GM12878 (cell line): ENCODE data around the gene ANKRD13D. TPM values are rescaled to one million over a fixed set of nuclear protein-coding genes. Genes with fewer than 3 reads are reported as not detected.

ENCODE experiments used
- ATAC-seq: fragments of 200-7000 bp; cut with Tn5 transposase; 3 replicates; pipeline ENCODE4 v1.9.1; 2020; ENCODE audit warnings: mild to moderate bottlenecking, moderate library complexity
- BruUV-seq: library from RNA; stranded (reverse); fragments of 400-500 nt; replicated peaks from 2 replicates; lab custom pipeline; 2021; lab: Mats Ljungman, UMichigan
- CTCF ChIA-PET: fragments of 300-600 bp; sonication (Branson Sonifier 250); formaldehyde crosslinking; extraction: SDS; loops from one replicate; lab custom pipeline; 2021; ENCODE audit warnings: inconsistent platforms; lab: Yijun Ruan, JAX
- POLR2A ChIA-PET: fragments of 350-600 bp; formaldehyde crosslinking; extraction: SDS; loops from one replicate; lab custom pipeline; 2021; ENCODE audit warnings: inconsistent platforms; lab: Charles Lee
- RAD21 ChIA-PET: fragments of 300-600 bp; sonication (Branson Sonifier 250); formaldehyde crosslinking; loops from one replicate; lab custom pipeline; 2023; ENCODE audit warnings: antibody characterized with exemption; ENCODE audit not compliant: unreplicated experiment; lab: Charles Lee
- SMC1A ChIA-PET: fragments of 300-600 bp; sonication (Branson Sonifier 250); formaldehyde crosslinking; loops from one replicate; lab custom pipeline; 2023; ENCODE audit not compliant: unreplicated experiment, uncharacterized antibody; lab: Charles Lee
- DNase-seq: peaks from one replicate; pipeline ENCODE4 v3.0.0-alpha.2; 2011; ENCODE audit warnings: low read depth, low spot score
- FAIRE-seq: peaks from 3 replicates; lab custom pipeline; 2011; peaks lifted over from hg19 to GRCh38; lab: Jason Lieb, UNC
- H2AFZ ChIP-seq: 2 replicates; pipeline ENCODE4 v1.6.0; 2011; ENCODE audit warnings: low read depth, low read length, control low read depth; ENCODE audit not compliant: control insufficient read depth
- H3K27ac ChIP-seq: 2 replicates; pipeline ENCODE4 v1.5.1; 2011; ENCODE audit warnings: control low read depth; ENCODE audit not compliant: control insufficient read depth, insufficient read depth
- H3K27me3 ChIP-seq, 2 experiments: replicated peaks in 1 of 2; 2 replicates each; pipeline versions ENCODE4 v1.6.0 to v1.6.1; 2011; ENCODE audit warnings: low read length in 1 of 2; ENCODE audit not compliant: control insufficient read depth in 2 of 2, insufficient read depth in 2 of 2
- H3K36me3 ChIP-seq, 2 experiments: 2 replicates each; pipeline ENCODE4 v1.5.1; 2011; ENCODE audit warnings: low read length in 1 of 2; ENCODE audit not compliant: control insufficient read depth in 2 of 2, insufficient read depth in 2 of 2
- H3K4me1 ChIP-seq: 2 replicates; pipeline ENCODE4 v1.6.1; 2011; ENCODE audit warnings: mild to moderate bottlenecking, low read length, moderate library complexity, mixed read lengths; ENCODE audit not compliant: control insufficient read depth, insufficient read depth
- H3K4me2 ChIP-seq: 2 replicates; pipeline ENCODE4 v1.6.0; 2011; ENCODE audit warnings: control low read depth; ENCODE audit not compliant: control insufficient read depth, insufficient read depth
- H3K4me3 ChIP-seq: fragments of 200-600 bp; sonication (generic); 2 replicates; pipeline ENCODE4 v1.5.1; 2016
- H3K79me2 ChIP-seq: 2 replicates; pipeline ENCODE4 v1.6.0; 2011; ENCODE audit warnings: low read length; ENCODE audit not compliant: control insufficient read depth, insufficient read depth
- H3K9ac ChIP-seq: 2 replicates; pipeline ENCODE4 v1.8.0; 2011; ENCODE audit warnings: low read length, control low read depth, mixed read lengths; ENCODE audit not compliant: control insufficient read depth, insufficient read depth
- H3K9me3 ChIP-seq: replicated peaks from 3 replicates; pipeline ENCODE4 v1.5.1; 2011; ENCODE audit warnings: mild to moderate bottlenecking, low read length; ENCODE audit not compliant: control insufficient read depth, insufficient read depth
- H4K20me1 ChIP-seq: 2 replicates; pipeline ENCODE4 v1.6.0; 2011; ENCODE audit not compliant: control insufficient read depth, insufficient read depth
- ASH2L ChIP-seq: fragments of 300-600, 200-600 bp; sonication (generic); IDR thresholded peaks from 2 replicates; pipeline ENCODE4 v1.6.1; 2017; ENCODE audit warnings: low read depth, mild to moderate bottlenecking, borderline replicate concordance
- BHLHE40 ChIP-seq, 2 experiments: fragments of 450-650 bp in 1 of 2; IDR thresholded peaks; 2 replicates each; pipeline ENCODE4 v1.6.1; 2011 to 2017; ENCODE audit warnings: low read depth in 2 of 2, borderline replicate concordance in 1 of 2, improper control_type of control experiment in 1 of 2, low read length in 1 of 2, mild to moderate bottlenecking in 1 of 2
- IRF4 ChIP-seq: IDR thresholded peaks from 2 replicates; pipeline ENCODE4 v1.6.1; 2011; ENCODE audit warnings: low read depth, low read length
- KDM1A ChIP-seq: fragments of 200-600 bp; sonication (generic); IDR thresholded peaks from 2 replicates; pipeline ENCODE4 v1.6.1; 2016; ENCODE audit warnings: borderline replicate concordance
- MEF2A ChIP-seq: IDR thresholded peaks from 2 replicates; pipeline ENCODE4 v1.6.1; 2011; ENCODE audit warnings: low read depth, mild to moderate bottlenecking, low read length, moderate library complexity; ENCODE audit not compliant: insufficient read depth
- MTA3 ChIP-seq: IDR thresholded peaks from 2 replicates; pipeline ENCODE4 v1.6.1; 2012; ENCODE audit warnings: low read length, inconsistent platforms, borderline replicate concordance
- NFYB ChIP-seq: IDR thresholded peaks from 2 replicates; pipeline ENCODE4 v1.6.1; 2011; ENCODE audit warnings: low read depth, mild to moderate bottlenecking, low read length, improper control_type of control experiment, moderate library complexity; ENCODE audit not compliant: insufficient read depth
- POLR2AphosphoS2 ChIP-seq: IDR thresholded peaks from 2 replicates; pipeline ENCODE4 v1.6.1; 2011; ENCODE audit warnings: low read depth, mild to moderate bottlenecking, low read length, improper control_type of control experiment, moderate library complexity
- SREBF1 ChIP-seq: IDR thresholded peaks from 2 replicates; pipeline ENCODE4 v1.6.1; 2012; ENCODE audit warnings: mild to moderate bottlenecking, low read length
- SUZ12 ChIP-seq: fragments of 200-600 bp; sonication (generic); IDR thresholded peaks from one replicate; pipeline ENCODE4 v1.6.1; 2018; ENCODE audit warnings: antibody characterized with exemption, mild to moderate bottlenecking; ENCODE audit not compliant: unreplicated experiment
- TBL1XR1 ChIP-seq: IDR thresholded peaks from 2 replicates; pipeline ENCODE4 v1.6.1; 2012; ENCODE audit warnings: low read depth, low read length, improper control_type of control experiment
- TCF7 ChIP-seq: IDR thresholded peaks from 2 replicates; pipeline ENCODE4 v1.6.1; 2014; ENCODE audit warnings: antibody characterized with exemption, borderline replicate concordance
- ZNF24 ChIP-seq: fragments of 450-650 bp; IDR thresholded peaks from 2 replicates; pipeline ENCODE4 v1.6.1; 2017; ENCODE audit warnings: antibody characterized with exemption, mild to moderate bottlenecking
- WGBS: methylation state at CpG from one replicate; pipeline ENCODE4 v1.1.6; 2016; ENCODE audit warnings: low lambda C conversion rate; ENCODE audit not compliant: insufficient replicate concordance, insufficient coverage; ENCODE audit errors: missing lambda C conversion rate; 5-methylcytosine and 5-hydroxymethylcytosine counted together
- in situ Hi-C: fragments of 300-500 bp; cut with MboI; formaldehyde crosslinking; loops from 9 replicates; pipeline ENCODE4 v1.14.3; 2018; ENCODE audit warnings: mixed read lengths
- intact Hi-C: fragments of 100-400 bp; cut with micrococcal nuclease; formaldehyde crosslinking; loops from one replicate; pipeline ENCODE4 v1.14.2; 2022; ENCODE audit not compliant: unreplicated experiment
- polyA plus RNA-seq, 11 experiments: library from polyadenylated mRNA; depleted of rRNA in 4 of 11; unstranded in 6 of 11; stranded (reverse) in 5 of 11; fragments of >200 nt; fragmentation: Nextera tagmentation in 4 of 11; fragmentation: Illumina TruSeq in 1 of 11; extraction: Ambion mirVana in 4 of 11; extraction: Trizol in 1 of 11; gene quantifications; 1 replicate in 1 of 11; 2 replicates in 10 of 11; pipeline versions ENCODE4 v1.2.1 to v1.2.3, GENCODE V29; 2011 to 2016; ENCODE audit warnings: inconsistent platforms in 2 of 11, missing spikeins in 2 of 11, low read depth in 1 of 11
- total RNA-seq, 4 experiments: library from RNA; depleted of rRNA in 3 of 4; stranded (reverse); fragments of >200 nt in 3 of 4; fragmentation: Illumina TruSeq in 1 of 4; extraction: Trizol in 1 of 4; gene quantifications; 2 replicates each; pipeline versions ENCODE4 v1.2.1 to v1.2.3, GENCODE V29; 2013 to 2021
- TF ChIP-seq, protein P1 (sequence below): fragments of 450-650 bp; IDR thresholded peaks from 2 replicates; pipeline ENCODE4 v1.6.1; 2016; ENCODE audit warnings: mild to moderate bottlenecking
- TF ChIP-seq, protein P2 (sequence below): fragments of 150-350 bp; IDR thresholded peaks from 2 replicates; pipeline ENCODE4 v1.6.1; 2014; ENCODE audit warnings: mild to moderate bottlenecking, low read depth, low read length
- TF ChIP-seq, protein P3 (sequence below): IDR thresholded peaks from 2 replicates; pipeline ENCODE4 v1.6.1; 2011; ENCODE audit warnings: low read depth, low read length, improper control_type of control experiment, borderline replicate concordance

ANKRD13D gene
- total and polyA plus RNA-seq, 10 of the 15 experiments (the other 5 are each of a cell fraction or from before 2014, with no cell fraction given) = 2.0 to 56.2 (median 21.4) TPM

DNA sequence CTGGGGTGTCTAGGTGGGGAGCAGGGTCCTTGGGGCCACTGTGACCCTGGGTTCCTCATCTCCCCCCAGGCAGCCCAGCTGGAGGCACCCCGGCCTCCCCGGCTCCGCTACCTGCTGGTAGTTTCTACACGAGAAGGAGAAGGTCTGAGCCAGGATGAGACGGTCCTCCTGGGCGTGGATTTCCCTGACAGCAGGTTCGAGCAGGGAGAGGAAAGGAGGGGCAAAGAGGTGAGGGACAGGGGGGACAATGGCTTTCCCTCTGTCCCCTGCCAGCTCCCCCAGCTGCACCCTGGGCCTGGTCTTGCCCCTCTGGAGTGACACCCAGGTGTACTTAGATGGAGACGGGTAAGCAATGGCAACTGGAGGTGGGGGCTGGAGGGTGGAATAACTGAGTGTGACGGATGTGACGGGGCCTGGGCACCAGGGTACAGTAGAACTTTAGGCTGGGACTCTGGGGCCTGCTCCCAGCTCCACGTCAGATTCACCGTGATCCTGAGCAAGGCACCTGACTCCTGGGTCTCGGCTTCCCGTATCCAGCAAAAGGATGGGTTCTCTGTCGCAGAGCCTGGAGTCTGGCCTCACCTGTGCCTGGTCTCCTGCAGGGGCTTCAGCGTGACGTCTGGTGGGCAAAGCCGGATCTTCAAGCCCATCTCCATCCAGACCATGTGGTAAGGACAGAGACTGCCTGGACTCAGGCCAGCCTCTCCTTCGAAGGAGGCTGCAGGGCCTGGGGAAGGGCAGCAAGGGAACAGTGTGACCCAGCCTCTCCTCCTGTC is 17.9 kb downstream of the ANKRD13D start:
- Histone ChIP-seq H3K27ac (no peak overlapping the region), H4K20me1 (no peaks in the 10 kb centered on the region), H3K36me3 (peaks cover 0 to 2% of the 10 kb centered on the region in 2 experiments; a peak in 2 of 4 replicates), H3K4me1 (no peaks in the 10 kb centered on the region), H3K79me2 (no peaks in the 10 kb centered on the region), H3K9ac (no peak overlapping the region), H3K9me3 (no peaks in the 10 kb centered on the region), H3K4me3 (no peak overlapping the region), H2AFZ (no peak overlapping the region), H3K4me2 (no peak overlapping the region), H3K27me3 (no peaks in the 10 kb centered on the region)
- in situ Hi-C loops = no loop called here
- SMC1A ChIA-PET = no interaction called here
- RAD21 ChIA-PET = interaction anchor here (0.6 kb wide), 1 partner anchor 94 kb away, joined by 4 read pairs; no protein-coding TSS in a partner anchor
- FAIRE-seq (no peak), ATAC-seq (no peak), DNase-seq (no peak)
- intact Hi-C loops = no loop called here
- WGBS = 81% methylated on average over 19 of the region's 19 CpGs
- no TSS peak for BruUV-seq
- CTCF ChIA-PET = interaction anchor here (1.3 kb wide), 1 partner anchor 10 kb away, joined by 4 read pairs; no protein-coding TSS in a partner anchor
- POLR2A ChIA-PET = no interaction called here
- TF ChIP-seq, protein P1, sequence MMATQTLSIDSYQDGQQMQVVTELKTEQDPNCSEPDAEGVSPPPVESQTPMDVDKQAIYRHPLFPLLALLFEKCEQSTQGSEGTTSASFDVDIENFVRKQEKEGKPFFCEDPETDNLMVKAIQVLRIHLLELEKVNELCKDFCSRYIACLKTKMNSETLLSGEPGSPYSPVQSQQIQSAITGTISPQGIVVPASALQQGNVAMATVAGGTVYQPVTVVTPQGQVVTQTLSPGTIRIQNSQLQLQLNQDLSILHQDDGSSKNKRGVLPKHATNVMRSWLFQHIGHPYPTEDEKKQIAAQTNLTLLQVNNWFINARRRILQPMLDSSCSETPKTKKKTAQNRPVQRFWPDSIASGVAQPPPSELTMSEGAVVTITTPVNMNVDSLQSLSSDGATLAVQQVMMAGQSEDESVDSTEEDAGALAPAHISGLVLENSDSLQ = no peak
- TF ChIP-seq NFYB = no peak
- no peak for TF ChIP-seq MEF2A
- TF ChIP-seq, protein P2, sequence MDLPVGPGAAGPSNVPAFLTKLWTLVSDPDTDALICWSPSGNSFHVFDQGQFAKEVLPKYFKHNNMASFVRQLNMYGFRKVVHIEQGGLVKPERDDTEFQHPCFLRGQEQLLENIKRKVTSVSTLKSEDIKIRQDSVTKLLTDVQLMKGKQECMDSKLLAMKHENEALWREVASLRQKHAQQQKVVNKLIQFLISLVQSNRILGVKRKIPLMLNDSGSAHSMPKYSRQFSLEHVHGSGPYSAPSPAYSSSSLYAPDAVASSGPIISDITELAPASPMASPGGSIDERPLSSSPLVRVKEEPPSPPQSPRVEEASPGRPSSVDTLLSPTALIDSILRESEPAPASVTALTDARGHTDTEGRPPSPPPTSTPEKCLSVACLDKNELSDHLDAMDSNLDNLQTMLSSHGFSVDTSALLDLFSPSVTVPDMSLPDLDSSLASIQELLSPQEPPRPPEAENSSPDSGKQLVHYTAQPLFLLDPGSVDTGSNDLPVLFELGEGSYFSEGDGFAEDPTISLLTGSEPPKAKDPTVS = no peak
- no peak for TF ChIP-seq BHLHE40 (IDR thresholded peaks at IDR 0.05; ENCODE audit: borderline replicate concordance in 1 of 2, low read depth in 2 of 2, low read length in 1 of 2)
- no peak for TF ChIP-seq SREBF1
- TF ChIP-seq TCF7 = no peak
- no peak for TF ChIP-seq MTA3
- no peak for TF ChIP-seq KDM1A
- TF ChIP-seq ASH2L = no peak
- TF ChIP-seq POLR2AphosphoS2 = no peak
- no peak for TF ChIP-seq ZNF24
- TF ChIP-seq SUZ12 = no peak
- TF ChIP-seq, protein P3, sequence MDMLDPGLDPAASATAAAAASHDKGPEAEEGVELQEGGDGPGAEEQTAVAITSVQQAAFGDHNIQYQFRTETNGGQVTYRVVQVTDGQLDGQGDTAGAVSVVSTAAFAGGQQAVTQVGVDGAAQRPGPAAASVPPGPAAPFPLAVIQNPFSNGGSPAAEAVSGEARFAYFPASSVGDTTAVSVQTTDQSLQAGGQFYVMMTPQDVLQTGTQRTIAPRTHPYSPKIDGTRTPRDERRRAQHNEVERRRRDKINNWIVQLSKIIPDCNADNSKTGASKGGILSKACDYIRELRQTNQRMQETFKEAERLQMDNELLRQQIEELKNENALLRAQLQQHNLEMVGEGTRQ = no peak
- no peak for TF ChIP-seq TBL1XR1
- no peak for TF ChIP-seq IRF4
